Heart left ventricle (tissue), 16 donors: Measurements from ENCODE around the gene DDX60. TPM values are rescaled to one million over a fixed set of nuclear protein-coding genes. Genes with fewer than 3 reads are reported as not detected.

Experiments used
- ATAC-seq, 4 donors: fragments of 200-7000 bp; cut with Tn5 transposase; one replicate each; pipeline ENCODE4 v1.9.1; 2020 to 2022; ENCODE audit warnings: moderate library complexity in 4 of 4, mild to moderate bottlenecking in 3 of 4, moderate number of reproducible peaks in 1 of 4
- DNase-seq, 5 donors: peaks; one replicate each; pipeline ENCODE4 v3.0.0-alpha.2; 2020
- H3K27ac ChIP-seq, 12 donors: fragments of 200-600 bp; sonication (generic) in 4 of 12; one replicate each; pipeline versions ENCODE4 v1.5.0 to v1.8.0; 2016 to 2022; ENCODE audit warnings: mild to moderate bottlenecking in 2 of 12
- H3K27me3 ChIP-seq, 9 donors: fragments of 200-600 bp; sonication (generic) in 2 of 9; one replicate each; pipeline versions ENCODE4 v1.5.1 to v1.8.0; 2016 to 2022; ENCODE audit warnings: mild to moderate bottlenecking in 3 of 9
- H3K36me3 ChIP-seq, 9 donors: fragments of 200-600 bp; sonication (generic) in 2 of 9; one replicate each; pipeline versions ENCODE4 v1.5.0 to v1.8.0; 2018 to 2022; ENCODE audit warnings: mild to moderate bottlenecking in 2 of 9
- H3K4me1 ChIP-seq, 12 donors: fragments of 200-600 bp; sonication (generic) in 4 of 12; one replicate each; pipeline versions ENCODE4 v1.5.0 to v1.8.0; 2016 to 2022; ENCODE audit warnings: mild to moderate bottlenecking in 3 of 12
- H3K4me3 ChIP-seq, 12 donors: fragments of 200-600 bp; sonication (generic) in 4 of 12; one replicate each; pipeline versions ENCODE4 v1.5.0 to v1.8.0; 2017 to 2022; ENCODE audit warnings: mild to moderate bottlenecking in 9 of 12, moderate library complexity in 4 of 12
- H3K9me3 ChIP-seq, 12 donors: fragments of 200-600 bp; sonication (generic) in 4 of 12; one replicate each; pipeline versions ENCODE4 v1.5.0 to v1.8.0; 2016 to 2022; ENCODE audit warnings: mild to moderate bottlenecking in 1 of 12
- CTCF ChIP-seq, 12 donors: fragments of 200-600 bp; sonication (generic) in 4 of 12; IDR thresholded peaks; one replicate each; pipeline versions ENCODE4 v1.5.0 to v1.8.0; 2018 to 2022; ENCODE audit warnings: antibody characterized with exemption in 12 of 12, mild to moderate bottlenecking in 5 of 12
- POLR2A ChIP-seq, 2 donors: fragments of 450-650 bp; IDR thresholded peaks; one replicate each; pipeline ENCODE4 v1.6.1; 2017; ENCODE audit warnings: antibody characterized with exemption in 2 of 2, mild to moderate bottlenecking in 2 of 2, moderate library complexity in 2 of 2
- WGBS, 4 donors: extraction: QIAGEN DNeasy Blood & Tissue Kit in 2 of 4; methylation state at CpG; one replicate each; pipeline versions ENCODE4 v1.1.5 to v1.1.7; 2013 to 2018; 5-methylcytosine and 5-hydroxymethylcytosine counted together
- intact Hi-C, 10 donors: fragments of 100-400 bp; cut with DNase I; formaldehyde crosslinking; loops; one replicate each; pipeline versions ENCODE4 v1.11.1 to v1.14.2; 2022
- long read RNA-seq, 3 donors: library from polyadenylated mRNA; unstranded; transcript quantifications; one replicate each; pipeline ENCODE4 v2.0.0, GENCODE V29; 2020 to 2021
- polyA plus RNA-seq, 2 donors: library from polyadenylated mRNA; stranded (reverse); fragments of 200-250 nt; gene quantifications; one replicate each; pipeline ENCODE4 v1.2.3, GENCODE V29; 2013
- total RNA-seq, 9 donors: library from RNA; depleted of rRNA in 2 of 9; stranded (reverse); fragments of >200 nt in 2 of 9; fragmentation: NEBNext Ultra II Directional in 3 of 9; extraction: Animal tissue kit (Norgen Biotek cat#: 25700) in 3 of 9; gene quantifications; one replicate each; pipeline versions ENCODE4 v1.1.0 to v1.2.4, GENCODE V29; 2016 to 2023
- donor health status: ischemic (EF 13 %, LVEDD 7.1; RV severe dilation, severe dysfunction).
- donor health status: healthy with polysubstance abuse.
- donor health status: DM: no; HTN: yes; CAD: no.
- donor health status: DM: no; HTN: no; CAD: no.
- donor health status: ischemic (EF 25% LVEDD 6.9; RV normal size, moderate dysfunction).
- donor health status: ischemic (EF 25% LVEDD 5.7; RV mildly dilated, moderate dysfunction).
- donor health status: healthy.
- donor health status: DM: yes; HTN: yes; CAD: no.
- donor health status: ischemic (EF 35%, LVEDD 5.7; RV mildly dilated, moderate dysfunction).
- donor health status: nonischemic (EF 11% LVEDD 7.7; RV severe dilation, severe dysfunction).
- donor health status: DM: yes; HTN: yes; CAD: no.
- donor health status: PGD.
- donor health status: ischemic (EF 29% LVEDD 5.4; RV normal size, mild dysfunction).
- donor health status: nonischemic (EF 23%, LVEDD 6.1; RV moderate dilation, normal function).

The DDX60 gene
- total RNA-seq (10 to 100 TPM in 5 of 9 donors, 1 to 10 TPM in 4; 3.8 to 27.2 (median 10.6) TPM), polyA plus RNA-seq (1 to 10 TPM; 1.4 to 4.2 TPM)
- long read RNA-seq, donor 1, full-length matches to known transcripts = 3 of 5 reads
- long read RNA-seq, donor 1, partial matches to known transcripts = 1 of 5 reads
- long read RNA-seq, donor 1, other reads (novel, unspliced or antisense) = 1 of 5 reads
- long read RNA-seq, donor 2, partial matches to known transcripts = 12 of 15 reads
- long read RNA-seq, donor 2, other reads (novel, unspliced or antisense) = 3 of 15 reads
- long read RNA-seq, donor 3, full-length matches to known transcripts = 2 of 4 reads
- long read RNA-seq, donor 3, partial matches to known transcripts = 1 of 4 reads
- long read RNA-seq, donor 3, other reads (novel, unspliced or antisense) = 1 of 4 reads

DNA sequence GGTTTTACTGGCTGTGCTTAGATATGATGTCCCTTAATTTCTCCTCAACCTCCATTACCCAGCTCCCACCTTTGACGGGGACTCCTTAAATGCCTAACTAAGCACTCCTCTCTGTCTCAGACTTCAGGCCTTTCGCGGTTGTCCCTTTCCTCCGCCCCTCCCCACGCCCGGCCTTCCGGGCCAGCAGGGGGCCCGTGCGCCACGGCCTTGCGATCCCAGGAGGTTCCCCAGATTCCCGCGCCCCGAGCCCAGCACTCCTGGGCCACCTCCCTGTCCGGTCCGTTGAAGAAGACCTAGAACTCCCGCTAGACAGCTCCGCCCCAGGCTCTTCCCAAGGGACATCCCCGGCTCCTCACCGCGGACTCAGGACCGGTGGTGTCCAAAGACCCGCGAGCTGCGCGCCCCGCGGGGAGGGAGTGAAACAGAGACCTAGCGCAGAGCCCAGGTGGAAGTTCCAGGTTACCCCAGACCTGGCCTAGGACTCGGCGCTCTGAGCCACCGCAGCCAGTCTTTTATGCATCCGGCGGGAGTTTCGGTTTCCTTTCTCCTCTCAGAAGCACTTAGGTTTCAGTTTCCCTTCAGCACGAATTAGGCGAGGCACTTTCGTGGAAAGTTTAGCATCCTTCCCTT is at the start of gene DDX60:
Gene DDX60 (minus strand): TSS at position 487 of the 630 bp plus-strand sequence. CDS start 7,493 bp downstream, outside the sequence.
- TF ChIP-seq POLR2A (IDR thresholded peaks at IDR 0.05) (peak in 1 of 2 donors; percentile 21), CTCF (IDR thresholded peaks at IDR 0.05) (peak; percentile 41 to 71 (median 56))
- H3K4me1 ChIP-seq = peaks cover 0 to 24% (median 11%) of the 10 kb centered on the region in 12 donors
- 0 to 2% (median 1%) methylated on average over 32 to 38 of the region's 38 CpGs for WGBS, 4 donors
- H3K27ac ChIP-seq = peak within 1 kb of the TSS; percentile 91 to 99 (median 97)
- no peaks in the 10 kb centered on the region for H3K36me3 ChIP-seq
- H3K4me3 ChIP-seq = peak within 1 kb of the TSS; percentile 62 to 91 (median 78)
- DNase-seq = peak; percentile 79 to 84 (median 84)
- no peaks in the 10 kb centered on the region for H3K27me3 ChIP-seq
- H3K9me3 ChIP-seq = no peaks in the 10 kb centered on the region
- intact Hi-C loops = loop anchor here in 5 of 10 donors (2.0 to 10.0 kb wide), 6 partner anchors 89 to 166 kb away; partner anchors contain the start of gene DDX60L (in 3 of the 5)
- ATAC-seq = peak; percentile 85 to 96 (median 95)

DNA sequence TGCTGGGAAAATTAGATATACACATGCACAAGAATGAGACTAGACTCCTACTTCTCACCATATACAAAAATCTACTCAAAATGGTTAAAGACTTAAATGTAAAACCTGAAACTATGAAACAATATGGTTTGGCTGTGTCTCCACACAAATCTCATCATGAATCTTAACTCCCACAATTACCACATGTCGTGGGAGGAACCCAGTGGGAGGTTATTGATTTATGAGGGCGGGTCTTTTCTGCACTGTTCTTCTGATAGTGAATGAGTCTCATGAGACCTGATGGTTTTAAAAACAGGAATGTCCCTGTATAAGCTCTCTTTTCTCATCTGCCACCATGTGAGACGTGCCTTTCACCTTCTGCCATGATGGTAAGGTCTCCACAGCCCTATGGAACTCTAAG is 48.5 kb upstream of the DDX60 start:
- TF ChIP-seq POLR2A (IDR thresholded peaks at IDR 0.05) = no peak
- no peak for TF ChIP-seq CTCF (IDR thresholded peaks at IDR 0.05)
- no peak overlapping the region for H3K27ac ChIP-seq
- H3K9me3 ChIP-seq = peaks cover 0 to 18% (median 0%) of the 10 kb centered on the region in 12 donors
- peaks cover 0 to 57% (median 14%) of the 10 kb centered on the region in 9 donors for H3K36me3 ChIP-seq
- H3K4me1 ChIP-seq = no peaks in the 10 kb centered on the region
- H3K27me3 ChIP-seq = no peaks in the 10 kb centered on the region
- DNase-seq (no peak), ATAC-seq (no peak)
- intact Hi-C loops = no loop called here
- no peak overlapping the region for H3K4me3 ChIP-seq
- 89 to 99% (median 97%) methylated on average over 3 of the region's 3 CpGs for WGBS, 4 donors

- Histone ChIP-seq H3K4me1 (no peaks in the 10 kb centered on the region), H3K4me3 (no peak overlapping the region), H3K27ac (no peak overlapping the region), H3K27me3 (no peaks in the 10 kb centered on the region), H3K9me3 (peaks cover 0 to 18% (median 0%) of the 10 kb centered on the region in 12 donors), H3K36me3 (peaks cover 0 to 72% (median 38%) of the 10 kb centered on the region in 9 donors)
- DNase-seq = no peak
- peak in 2 of 4 donors; percentile 18 to 31 for ATAC-seq
- intact Hi-C loops = no loop called here
- TF ChIP-seq CTCF (IDR thresholded peaks at IDR 0.05) (no peak), POLR2A (IDR thresholded peaks at IDR 0.05) (no peak)
- 68 to 89% (median 71%) methylated on average over 2 to 4 of the region's 4 CpGs for WGBS, 4 donors
Measured at GRCh38 chr4:168362025-168362401, 43.5 kb upstream of the DDX60 start.
